GM12878 (cell line): ENCODE measurements around the gene PDZK1IP1. TPM values are rescaled to one million over a fixed set of nuclear protein-coding genes. Genes with fewer than 3 reads are reported as not detected.
A peak's percentile ranks its signal among the peaks of the same experiment; 100 is the strongest.
"Not testable (repeated sequence)": the region's sequence is repeated elsewhere in the genome, so short reads cannot be mapped to it uniquely, and the experiment has no call there.

ENCODE experiments used
- ATAC-seq: fragments of 200-7000 bp; cut with Tn5 transposase; 3 replicates; pipeline ENCODE4 v1.9.1; 2020; ENCODE audit warnings: mild to moderate bottlenecking, moderate library complexity
- BruUV-seq: library from RNA; stranded (reverse); fragments of 400-500 nt; replicated peaks from 2 replicates; lab custom pipeline; 2021; lab: Mats Ljungman, UMichigan
- CTCF ChIA-PET: fragments of 300-600 bp; sonication (Branson Sonifier 250); formaldehyde crosslinking; extraction: SDS; loops from one replicate; lab custom pipeline; 2021; ENCODE audit warnings: inconsistent platforms; lab: Yijun Ruan, JAX
- POLR2A ChIA-PET: fragments of 350-600 bp; formaldehyde crosslinking; extraction: SDS; loops from one replicate; lab custom pipeline; 2021; ENCODE audit warnings: inconsistent platforms; lab: Charles Lee
- RAD21 ChIA-PET: fragments of 300-600 bp; sonication (Branson Sonifier 250); formaldehyde crosslinking; loops from one replicate; lab custom pipeline; 2023; ENCODE audit warnings: antibody characterized with exemption; ENCODE audit not compliant: unreplicated experiment; lab: Charles Lee
- SMC1A ChIA-PET: fragments of 300-600 bp; sonication (Branson Sonifier 250); formaldehyde crosslinking; loops from one replicate; lab custom pipeline; 2023; ENCODE audit not compliant: unreplicated experiment, uncharacterized antibody; lab: Charles Lee
- DNase-seq: peaks from one replicate; pipeline ENCODE4 v3.0.0-alpha.2; 2011; ENCODE audit warnings: low read depth, low spot score
- FAIRE-seq: peaks from 3 replicates; lab custom pipeline; 2011; peaks lifted over from hg19 to GRCh38; lab: Jason Lieb, UNC
- H2AFZ ChIP-seq: 2 replicates; pipeline ENCODE4 v1.6.0; 2011; ENCODE audit warnings: low read depth, low read length, control low read depth; ENCODE audit not compliant: control insufficient read depth
- H3K27ac ChIP-seq: 2 replicates; pipeline ENCODE4 v1.5.1; 2011; ENCODE audit warnings: control low read depth; ENCODE audit not compliant: control insufficient read depth, insufficient read depth
- H3K27me3 ChIP-seq, 2 experiments: replicated peaks in 1 of 2; 2 replicates each; pipeline versions ENCODE4 v1.6.0 to v1.6.1; 2011; ENCODE audit warnings: low read length in 1 of 2; ENCODE audit not compliant: control insufficient read depth in 2 of 2, insufficient read depth in 2 of 2
- H3K36me3 ChIP-seq, 2 experiments: 2 replicates each; pipeline ENCODE4 v1.5.1; 2011; ENCODE audit warnings: low read length in 1 of 2; ENCODE audit not compliant: control insufficient read depth in 2 of 2, insufficient read depth in 2 of 2
- H3K4me1 ChIP-seq: 2 replicates; pipeline ENCODE4 v1.6.1; 2011; ENCODE audit warnings: mild to moderate bottlenecking, low read length, moderate library complexity, mixed read lengths; ENCODE audit not compliant: control insufficient read depth, insufficient read depth
- H3K4me2 ChIP-seq: 2 replicates; pipeline ENCODE4 v1.6.0; 2011; ENCODE audit warnings: control low read depth; ENCODE audit not compliant: control insufficient read depth, insufficient read depth
- H3K4me3 ChIP-seq: fragments of 200-600 bp; sonication (generic); 2 replicates; pipeline ENCODE4 v1.5.1; 2016
- H3K79me2 ChIP-seq: 2 replicates; pipeline ENCODE4 v1.6.0; 2011; ENCODE audit warnings: low read length; ENCODE audit not compliant: control insufficient read depth, insufficient read depth
- H3K9ac ChIP-seq: 2 replicates; pipeline ENCODE4 v1.8.0; 2011; ENCODE audit warnings: low read length, control low read depth, mixed read lengths; ENCODE audit not compliant: control insufficient read depth, insufficient read depth
- H3K9me3 ChIP-seq: replicated peaks from 3 replicates; pipeline ENCODE4 v1.5.1; 2011; ENCODE audit warnings: mild to moderate bottlenecking, low read length; ENCODE audit not compliant: control insufficient read depth, insufficient read depth
- H4K20me1 ChIP-seq: 2 replicates; pipeline ENCODE4 v1.6.0; 2011; ENCODE audit not compliant: control insufficient read depth, insufficient read depth
- CTCF ChIP-seq, 3 experiments: IDR thresholded peaks in 2 of 3; conservative IDR thresholded peaks in 1 of 3; 2 replicates each; pipeline ENCODE4 v1.5.1; 2011; ENCODE audit warnings: low read depth in 3 of 3, low read length in 3 of 3, mild to moderate bottlenecking in 3 of 3, control low read depth in 2 of 3, moderate library complexity in 2 of 3, inconsistent platforms in 1 of 3, mixed read lengths in 1 of 3; ENCODE audit not compliant: control insufficient read depth in 2 of 3, insufficient read depth in 1 of 3; ENCODE audit errors: extremely low read depth in 1 of 3
- WGBS: methylation state at CpG from one replicate; pipeline ENCODE4 v1.1.6; 2016; ENCODE audit warnings: low lambda C conversion rate; ENCODE audit not compliant: insufficient replicate concordance, insufficient coverage; ENCODE audit errors: missing lambda C conversion rate; 5-methylcytosine and 5-hydroxymethylcytosine counted together
- in situ Hi-C: fragments of 300-500 bp; cut with MboI; formaldehyde crosslinking; loops from 9 replicates; pipeline ENCODE4 v1.14.3; 2018; ENCODE audit warnings: mixed read lengths
- intact Hi-C: fragments of 100-400 bp; cut with micrococcal nuclease; formaldehyde crosslinking; loops from one replicate; pipeline ENCODE4 v1.14.2; 2022; ENCODE audit not compliant: unreplicated experiment
- polyA plus RNA-seq, 11 experiments: library from polyadenylated mRNA; depleted of rRNA in 4 of 11; unstranded in 6 of 11; stranded (reverse) in 5 of 11; fragments of >200 nt; fragmentation: Nextera tagmentation in 4 of 11; fragmentation: Illumina TruSeq in 1 of 11; extraction: Ambion mirVana in 4 of 11; extraction: Trizol in 1 of 11; gene quantifications; 1 replicate in 1 of 11; 2 replicates in 10 of 11; pipeline versions ENCODE4 v1.2.1 to v1.2.3, GENCODE V29; 2011 to 2016; ENCODE audit warnings: inconsistent platforms in 2 of 11, missing spikeins in 2 of 11, low read depth in 1 of 11
- total RNA-seq, 4 experiments: library from RNA; depleted of rRNA in 3 of 4; stranded (reverse); fragments of >200 nt in 3 of 4; fragmentation: Illumina TruSeq in 1 of 4; extraction: Trizol in 1 of 4; gene quantifications; 2 replicates each; pipeline versions ENCODE4 v1.2.1 to v1.2.3, GENCODE V29; 2013 to 2021

The PDZK1IP1 gene
- total and polyA plus RNA-seq, 10 of the 15 experiments (the other 5 are each of a cell fraction or from before 2014, with no cell fraction given), result not detected

- POLR2A ChIA-PET, RAD21 ChIA-PET, H3K9ac ChIP-seq, H3K4me2 ChIP-seq, FAIRE-seq, DNase-seq, H3K27me3 ChIP-seq, BruUV-seq, H4K20me1 ChIP-seq, H3K9me3 ChIP-seq, intact Hi-C loops, H3K27ac ChIP-seq, H3K4me3 ChIP-seq, H2AFZ ChIP-seq, SMC1A ChIA-PET, CTCF ChIA-PET, H3K4me1 ChIP-seq, in situ Hi-C loops, H3K36me3 ChIP-seq, H3K79me2 ChIP-seq: not testable (repeated sequence)
- peak; percentile 36; the same call in 1 of the 3 replicates for ATAC-seq
- TF ChIP-seq CTCF (IDR thresholded peaks at IDR 0.05 in 2 of 3, conservative IDR thresholded peaks at IDR 0.05 in 1 of 3; ENCODE audit: control insufficient read depth in 2 of 3, extremely low read depth in 1 of 3, insufficient read depth in 1 of 3, low read depth in 3 of 3, low read length in 3 of 3), result peak in 2 of 3 experiments; percentile 9 to 22; a peak in 1 of 6 replicates
- 69% methylated on average over 6 of the region's 6 CpGs for WGBS
These were observed 46.2 kb downstream of the PDZK1IP1 start for GRCh38 chr1:47143654-47144053.

GRCh38 chr1:47140358-47140757, 49.5 kb downstream of the PDZK1IP1 start:
- WGBS, result 33% methylated on average over 3 of the region's 3 CpGs
- H3K4me3 ChIP-seq, H3K4me2 ChIP-seq, H3K27me3 ChIP-seq, FAIRE-seq, H3K36me3 ChIP-seq, CTCF ChIA-PET, H3K9ac ChIP-seq, intact Hi-C loops, SMC1A ChIA-PET, RAD21 ChIA-PET, H4K20me1 ChIP-seq, H3K9me3 ChIP-seq, H3K79me2 ChIP-seq, ATAC-seq, in situ Hi-C loops, H3K27ac ChIP-seq, POLR2A ChIA-PET, H2AFZ ChIP-seq, BruUV-seq, H3K4me1 ChIP-seq, DNase-seq: not testable (repeated sequence)
